Karpas-422 (cell line): Measurements from ENCODE around the gene C1QA. TPM values are rescaled to one million over a fixed set of nuclear protein-coding genes. Genes with fewer than 3 reads are reported as not detected.

Experiments
- DNase-seq: peaks from one replicate; pipeline ENCODE4 v3.0.0-alpha.2; 2015
- H2AFZ ChIP-seq: fragments of 200-600 bp; sonication (generic); 2 replicates; pipeline ENCODE4 v1.6.1; 2014; ENCODE audit warnings: antibody characterized with exemption, low read length, mixed read lengths
- H3K27ac ChIP-seq: fragments of 200-600 bp; sonication (generic); 2 replicates; pipeline ENCODE4 v1.5.1; 2014; ENCODE audit warnings: mild to moderate bottlenecking, low read length, moderate library complexity
- H3K27me3 ChIP-seq: fragments of 200-600 bp; sonication (generic); 2 replicates; pipeline ENCODE4 v1.6.1; 2014; ENCODE audit warnings: low read length, mixed read lengths
- H3K36me3 ChIP-seq: fragments of 200-600 bp; sonication (generic); 2 replicates; pipeline ENCODE4 v1.6.1; 2014; ENCODE audit warnings: low read length, mixed read lengths; ENCODE audit not compliant: insufficient read depth
- H3K4me1 ChIP-seq: fragments of 200-600 bp; sonication (generic); 2 replicates; pipeline ENCODE4 v1.6.1; 2014; ENCODE audit warnings: mild to moderate bottlenecking, low read length, mixed read lengths
- H3K4me2 ChIP-seq: fragments of 200-600 bp; sonication (generic); 2 replicates; pipeline ENCODE4 v1.6.1; 2014; ENCODE audit warnings: low read length, low read depth, mild to moderate bottlenecking; ENCODE audit not compliant: poor library complexity, severe bottlenecking
- H3K4me3 ChIP-seq: fragments of 200-600 bp; sonication (generic); 2 replicates; pipeline ENCODE4 v1.5.1; 2014; ENCODE audit warnings: mild to moderate bottlenecking, antibody characterized with exemption, low read length, mixed read lengths
- H3K79me2 ChIP-seq: fragments of 200-600 bp; sonication (generic); 2 replicates; pipeline ENCODE4 v1.6.1; 2014; ENCODE audit warnings: mild to moderate bottlenecking, low read length, mixed read lengths
- H3K9ac ChIP-seq: fragments of 200-600 bp; sonication (generic); 2 replicates; pipeline ENCODE4 v1.6.0; 2014; ENCODE audit warnings: low read length
- H3K9me2 ChIP-seq: fragments of 200-600 bp; sonication (generic), shearing (Covaris generic); replicated peaks from 2 replicates; pipeline ENCODE4 v1.6.0; 2014; ENCODE audit warnings: mild to moderate bottlenecking, low read length, moderate library complexity; ENCODE audit not compliant: insufficient read depth
- H3K9me3 ChIP-seq: fragments of 300-700, 200-600 bp; sonication (generic); 2 replicates; pipeline ENCODE4 v1.6.1; 2014; ENCODE audit warnings: low read length, mixed read lengths
- H4K20me1 ChIP-seq: fragments of 200-600 bp; sonication (generic); 2 replicates; pipeline ENCODE4 v1.6.1; 2014; ENCODE audit warnings: mild to moderate bottlenecking, antibody characterized with exemption, low read length, low read depth; ENCODE audit not compliant: insufficient read depth
- total RNA-seq: library from RNA; depleted of rRNA; stranded (reverse); fragments of >200 nt; shearing (Covaris generic); gene quantifications from 2 replicates; pipeline ENCODE4 v1.2.3, GENCODE V29; 2014; ENCODE audit warnings: low replicate concordance

Gene C1QA
- total RNA-seq, 1 experiment from 2014 or later, result not detected

DNA sequence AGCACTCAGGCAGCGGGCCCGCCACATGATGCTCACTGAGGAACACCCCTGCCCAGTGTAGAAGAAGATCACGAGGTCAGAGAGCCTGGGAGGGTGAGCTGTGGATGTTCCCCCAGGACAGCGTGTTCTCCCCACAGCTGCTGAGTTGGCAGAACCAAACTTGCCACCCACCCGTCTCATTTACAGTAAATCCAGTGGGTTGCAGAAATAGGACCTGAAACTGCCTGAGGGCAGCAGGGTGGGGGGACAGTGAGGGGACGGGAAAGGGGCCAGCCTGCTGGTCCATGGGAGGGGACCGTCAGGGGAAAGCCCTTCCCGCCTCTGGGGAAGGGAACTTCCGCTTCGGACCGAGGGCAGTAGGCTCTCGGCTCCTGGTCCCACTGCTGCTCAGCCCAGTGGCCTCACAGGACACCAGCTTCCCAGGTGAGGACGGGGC is 16.5 kb downstream of the C1QA start, which contains the start of gene C1QB:
Gene C1QB (plus strand): TSS at position 356 of the 436 bp plus-strand sequence. CDS start 6,227 bp downstream, outside the sequence.
- no peak within 1 kb of the TSS for H3K4me2 ChIP-seq
- no peak within 1 kb of the TSS for H2AFZ ChIP-seq
- no peak within 1 kb of the TSS for H3K9ac ChIP-seq
- H3K4me3 ChIP-seq, result no peak within 1 kb of the TSS
- no peaks in the 10 kb centered on the region for H4K20me1 ChIP-seq
- no peaks in the 10 kb centered on the region for H3K36me3 ChIP-seq
- H3K9me2 ChIP-seq, result no peaks in the 10 kb centered on the region
- no peak for DNase-seq
- no peaks in the 10 kb centered on the region for H3K9me3 ChIP-seq
- H3K79me2 ChIP-seq, result no peaks in the 10 kb centered on the region
- H3K27me3 ChIP-seq, result no peaks in the 10 kb centered on the region
- H3K27ac ChIP-seq, result no peak within 1 kb of the TSS
- H3K4me1 ChIP-seq, result no peaks in the 10 kb centered on the region

DNA sequence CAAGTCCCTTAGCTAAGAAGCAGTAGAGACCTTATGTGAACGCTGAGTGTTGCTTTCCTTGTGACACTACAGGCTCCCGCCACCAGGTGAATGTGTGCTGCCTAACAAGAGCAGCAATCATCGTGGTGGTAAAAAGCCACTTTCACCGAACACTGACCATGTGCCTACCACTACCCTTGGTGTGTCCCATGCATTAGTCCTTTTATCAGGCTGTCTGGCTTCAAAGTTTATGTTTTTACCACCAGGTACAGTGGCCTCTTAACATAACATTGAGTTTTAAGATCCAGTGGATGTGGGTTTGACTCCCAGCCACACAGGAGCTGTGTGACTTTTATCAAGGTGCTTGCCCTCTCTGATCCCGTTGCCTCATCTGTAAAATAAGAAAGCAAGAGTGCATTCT is 18.3 kb downstream of the C1QA start:
- Histone ChIP-seq H3K4me1 (no peaks in the 10 kb centered on the region), H3K9ac (no peak overlapping the region), H3K4me3 (no peak overlapping the region), H4K20me1 (no peaks in the 10 kb centered on the region), H3K27ac (no peak overlapping the region), H3K9me2 (no peaks in the 10 kb centered on the region), H2AFZ (no peak overlapping the region), H3K36me3 (no peaks in the 10 kb centered on the region), H3K27me3 (no peaks in the 10 kb centered on the region), H3K79me2 (no peaks in the 10 kb centered on the region), H3K4me2 (no peak overlapping the region), H3K9me3 (no peaks in the 10 kb centered on the region)
- no peak for DNase-seq

GRCh38 chr1:22658385-22659163 is 22.1 kb downstream of the C1QA start:
- no peak overlapping the region for H3K4me2 ChIP-seq
- no peak overlapping the region for H2AFZ ChIP-seq
- H3K27me3 ChIP-seq, result no peaks in the 10 kb centered on the region
- no peaks in the 10 kb centered on the region for H4K20me1 ChIP-seq
- H3K9me3 ChIP-seq, result no peaks in the 10 kb centered on the region
- H3K4me1 ChIP-seq, result no peaks in the 10 kb centered on the region
- H3K27ac ChIP-seq, result no peak overlapping the region
- no peaks in the 10 kb centered on the region for H3K36me3 ChIP-seq
- H3K9me2 ChIP-seq, result no peaks in the 10 kb centered on the region
- no peak overlapping the region for H3K9ac ChIP-seq
- DNase-seq, result no peak
- no peaks in the 10 kb centered on the region for H3K79me2 ChIP-seq
- H3K4me3 ChIP-seq, result no peak overlapping the region

DNA sequence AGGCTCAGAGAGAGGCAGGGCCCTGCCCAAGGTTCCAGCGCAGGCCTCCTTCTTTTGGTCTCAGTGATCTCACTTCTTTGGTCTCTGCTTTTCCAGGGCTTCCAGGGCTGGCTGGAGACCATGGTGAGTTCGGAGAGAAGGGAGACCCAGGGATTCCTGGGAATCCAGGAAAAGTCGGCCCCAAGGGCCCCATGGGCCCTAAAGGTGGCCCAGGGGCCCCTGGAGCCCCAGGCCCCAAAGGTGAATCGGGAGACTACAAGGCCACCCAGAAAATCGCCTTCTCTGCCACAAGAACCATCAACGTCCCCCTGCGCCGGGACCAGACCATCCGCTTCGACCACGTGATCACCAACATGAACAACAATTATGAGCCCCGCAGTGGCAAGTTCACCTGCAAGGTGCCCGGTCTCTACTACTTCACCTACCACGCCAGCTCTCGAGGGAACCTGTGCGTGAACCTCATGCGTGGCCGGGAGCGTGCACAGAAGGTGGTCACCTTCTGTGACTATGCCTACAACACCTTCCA is 24.4 kb downstream of the C1QA start:
- no peaks in the 10 kb centered on the region for H3K36me3 ChIP-seq
- DNase-seq, result no peak
- H3K27me3 ChIP-seq, result no peaks in the 10 kb centered on the region
- no peaks in the 10 kb centered on the region for H3K9me2 ChIP-seq
- H4K20me1 ChIP-seq, result no peaks in the 10 kb centered on the region
- H3K27ac ChIP-seq, result no peak overlapping the region
- H3K4me2 ChIP-seq, result no peak overlapping the region
- H3K4me1 ChIP-seq, result no peaks in the 10 kb centered on the region
- no peak overlapping the region for H2AFZ ChIP-seq
- H3K9ac ChIP-seq, result no peak overlapping the region
- no peaks in the 10 kb centered on the region for H3K9me3 ChIP-seq
- no peaks in the 10 kb centered on the region for H3K79me2 ChIP-seq
- no peak overlapping the region for H3K4me3 ChIP-seq

- H2AFZ ChIP-seq, result no peak overlapping the region
- H3K4me3 ChIP-seq, result no peak overlapping the region
- no peak for DNase-seq
- no peaks in the 10 kb centered on the region for H3K4me1 ChIP-seq
- no peaks in the 10 kb centered on the region for H3K9me3 ChIP-seq
- no peak overlapping the region for H3K9ac ChIP-seq
- H3K9me2 ChIP-seq, result no peaks in the 10 kb centered on the region
- H3K79me2 ChIP-seq, result no peaks in the 10 kb centered on the region
- no peak overlapping the region for H3K27ac ChIP-seq
- no peaks in the 10 kb centered on the region for H4K20me1 ChIP-seq
- H3K27me3 ChIP-seq, result no peaks in the 10 kb centered on the region
- no peaks in the 10 kb centered on the region for H3K36me3 ChIP-seq
- H3K4me2 ChIP-seq, result no peak overlapping the region
Measured at GRCh38 chr1:22661880-22662279, 25.5 kb downstream of the C1QA start.

DNA sequence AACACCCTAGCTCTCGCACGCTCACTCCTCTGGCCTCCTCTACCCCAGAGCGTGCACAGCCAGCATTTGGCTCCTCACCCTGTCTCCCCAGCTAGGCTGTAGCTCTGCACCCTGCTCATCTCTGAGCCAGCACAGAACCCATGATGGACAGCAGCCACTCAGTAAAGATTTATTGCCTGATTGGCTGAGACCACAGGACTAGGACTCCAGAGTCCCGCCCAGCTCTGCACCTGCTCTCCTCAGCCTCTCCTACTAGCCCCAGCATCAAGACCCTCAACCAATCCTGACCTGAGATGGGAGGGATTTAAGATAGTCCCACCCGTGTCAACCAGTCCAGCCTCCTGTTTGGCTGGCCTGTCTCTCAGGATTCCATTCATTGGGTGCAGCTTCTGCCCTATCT is 25.9 kb downstream of the C1QA start:
- Histone ChIP-seq H3K79me2 (no peaks in the 10 kb centered on the region), H3K9ac (no peak overlapping the region), H2AFZ (no peak overlapping the region), H3K4me3 (no peak overlapping the region), H3K27ac (no peak overlapping the region), H3K4me1 (no peaks in the 10 kb centered on the region), H4K20me1 (no peaks in the 10 kb centered on the region), H3K4me2 (no peak overlapping the region), H3K36me3 (no peaks in the 10 kb centered on the region), H3K9me3 (no peaks in the 10 kb centered on the region), H3K9me2 (no peaks in the 10 kb centered on the region), H3K27me3 (no peaks in the 10 kb centered on the region)
- peak; percentile 93 for DNase-seq

DNA sequence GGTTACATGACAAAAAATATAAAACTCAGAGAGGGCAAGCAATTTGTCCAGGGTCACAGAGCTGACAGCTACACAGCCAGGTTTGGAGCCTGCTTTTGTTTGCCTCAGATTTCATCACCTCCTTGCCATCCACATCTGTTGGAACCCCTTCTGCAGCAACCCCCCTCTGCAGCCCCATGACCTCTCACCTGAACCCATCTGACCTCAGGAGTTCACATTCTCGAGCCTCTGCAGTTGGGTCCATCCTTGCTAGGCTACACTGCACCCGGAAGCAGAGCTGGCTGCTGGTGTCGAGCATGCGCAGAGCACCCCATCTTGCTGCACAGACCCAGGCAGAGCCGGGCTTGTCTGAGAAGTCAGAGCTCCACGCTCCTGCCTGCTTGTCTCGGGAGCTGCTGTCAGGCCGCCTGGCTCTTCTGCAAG is 26.6 kb downstream of the C1QA start:
- no peak for DNase-seq
- Histone ChIP-seq H2AFZ (no peak overlapping the region), H3K36me3 (no peaks in the 10 kb centered on the region), H3K9me2 (no peaks in the 10 kb centered on the region), H3K9me3 (no peaks in the 10 kb centered on the region), H3K9ac (no peak overlapping the region), H4K20me1 (no peaks in the 10 kb centered on the region), H3K27me3 (no peaks in the 10 kb centered on the region), H3K4me2 (no peak overlapping the region), H3K79me2 (no peaks in the 10 kb centered on the region), H3K4me3 (no peak overlapping the region), H3K4me1 (no peaks in the 10 kb centered on the region), H3K27ac (no peak overlapping the region)

- no peak overlapping the region for H3K4me3 ChIP-seq
- H2AFZ ChIP-seq, result no peak overlapping the region
- no peaks in the 10 kb centered on the region for H3K4me1 ChIP-seq
- no peaks in the 10 kb centered on the region for H3K9me2 ChIP-seq
- no peaks in the 10 kb centered on the region for H3K9me3 ChIP-seq
- no peaks in the 10 kb centered on the region for H4K20me1 ChIP-seq
- no peak overlapping the region for H3K4me2 ChIP-seq
- H3K79me2 ChIP-seq, result no peaks in the 10 kb centered on the region
- no peaks in the 10 kb centered on the region for H3K27me3 ChIP-seq
- DNase-seq, result peak; percentile 53
- H3K9ac ChIP-seq, result no peak overlapping the region
- H3K36me3 ChIP-seq, result no peaks in the 10 kb centered on the region
- no peak overlapping the region for H3K27ac ChIP-seq
Measured at GRCh38 chr1:22665752-22666151, 29.3 kb downstream of the C1QA start.
